GM23248 (cell line): ENCODE measurements around the gene DKC1.

Source experiments
- EZH2 ChIP-seq: fragments of 200-600 bp; sonication (generic); IDR thresholded peaks from 2 replicates; pipeline ENCODE4 v1.6.1; 2018; ENCODE audit warnings: antibody characterized with exemption, mild to moderate bottlenecking; ENCODE audit not compliant: insufficient read depth, poor library complexity, severe bottlenecking
- EZH2phosphoT487 ChIP-seq: fragments of 200-600 bp; sonication (generic); IDR thresholded peaks from 2 replicates; pipeline ENCODE4 v1.6.1; 2018; ENCODE audit warnings: antibody characterized with exemption, moderate library complexity, mild to moderate bottlenecking, low read depth; ENCODE audit not compliant: insufficient read depth

DNA sequence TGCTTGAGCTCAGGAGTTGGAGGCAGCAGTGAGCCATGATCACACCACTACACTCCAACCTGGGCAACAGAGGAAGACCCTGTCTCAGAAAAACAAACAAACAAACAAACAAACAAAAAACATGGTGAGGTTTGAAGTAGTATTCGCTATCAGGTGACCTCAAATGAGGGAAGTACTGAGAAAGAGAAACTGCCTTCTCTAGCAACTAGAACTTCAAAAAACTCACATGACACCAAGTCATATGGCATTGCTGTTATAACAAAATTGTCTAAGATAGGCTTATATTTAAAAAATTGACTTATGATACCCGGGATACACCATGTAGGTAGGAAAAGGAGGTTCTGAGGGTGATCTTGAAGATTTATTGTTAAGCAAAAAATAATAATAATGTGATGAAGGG is 32.4 kb downstream of the DKC1 start:
- no peak for TF ChIP-seq EZH2phosphoT487
- TF ChIP-seq EZH2, result no peak
